Stomach (tissue), 9 donors: ENCODE results near the gene GPS1. TPM values are rescaled to one million over a fixed set of nuclear protein-coding genes. Genes with fewer than 3 reads are reported as not detected.

Experiments used
- DNase-seq, 2 donors: peaks; one replicate each; pipeline versions ENCODE4 v3.0.0 to v3.0.0-alpha.2; 2013 to 2019
- H3K27ac ChIP-seq, 5 donors: fragments of 200-600 bp in 4 of 5; sonication (generic) in 4 of 5; one replicate each; pipeline ENCODE4 v1.5.1; 2013 to 2019; ENCODE audit warnings: mild to moderate bottlenecking in 1 of 5, moderate library complexity in 1 of 5
- H3K27me3 ChIP-seq, 3 donors: fragments of 200-600 bp; sonication (generic); one replicate each; pipeline ENCODE4 v1.5.1; 2017 to 2019; ENCODE audit warnings: mixed run types in 1 of 3
- H3K36me3 ChIP-seq, 4 donors: fragments of 200-600 bp; sonication (generic); 1 replicate in 3 of 4; 2 replicates in 1 of 4; pipeline ENCODE4 v1.5.1; 2016 to 2019
- H3K4me1 ChIP-seq, 4 donors: fragments of 200-600 bp; sonication (generic); one replicate each; pipeline ENCODE4 v1.5.1; 2016 to 2019
- H3K4me3 ChIP-seq, 4 donors: fragments of 200-600 bp; sonication (generic) in 3 of 4; one replicate each; pipeline ENCODE4 v1.5.1; 2016 to 2019; ENCODE audit warnings: mild to moderate bottlenecking in 1 of 4
- H3K9me3 ChIP-seq, 4 donors: fragments of 200-600 bp; sonication (generic); one replicate each; pipeline ENCODE4 v1.5.1; 2016 to 2019
- EP300 ChIP-seq: sonication (generic); formaldehyde crosslinking; IDR thresholded peaks from one replicate; pipeline ENCODE4 v1.6.1; 2017; ENCODE audit warnings: antibody characterized with exemption
- POLR2A ChIP-seq, 4 donors: fragments of 450-650 bp; IDR thresholded peaks; one replicate each; pipeline ENCODE4 v1.6.1; 2016; ENCODE audit warnings: antibody characterized with exemption in 4 of 4, control low read depth in 2 of 4, mild to moderate bottlenecking in 1 of 4, moderate library complexity in 1 of 4
- POLR2AphosphoS5 ChIP-seq, 3 donors: sonication (generic); formaldehyde crosslinking; IDR thresholded peaks; one replicate each; pipeline ENCODE4 v1.6.1; 2016; ENCODE audit warnings: antibody characterized with exemption in 3 of 3
- WGBS, 5 donors: extraction: QIAGEN DNeasy Blood & Tissue Kit in 3 of 5; methylation state at CpG; one replicate each; pipeline versions ENCODE4 v1.1.5 to v1.1.7; 2013 to 2018; 5-methylcytosine and 5-hydroxymethylcytosine counted together
- intact Hi-C: fragments of 100-400 bp; cut with DNase I; formaldehyde crosslinking; loops from one replicate; pipeline ENCODE4 v1.15.1; 2023; ENCODE audit warnings: low total_unique reads
- polyA plus RNA-seq, 3 donors: library from polyadenylated mRNA; stranded (reverse); fragments of 200-250 nt; gene quantifications; one replicate each; pipeline ENCODE4 v1.2.3, GENCODE V29; 2013
- total RNA-seq, 5 donors: library from RNA; depleted of rRNA; stranded (reverse); fragments of >200 nt; gene quantifications; one replicate each; pipeline versions ENCODE4 v1.1.0 to v1.2.3, GENCODE V29; 2014 to 2016
- TF ChIP-seq, protein P1 (sequence below), 7 experiments: fragments of 450-650 bp in 4 of 7; fragments of 200-600 bp in 3 of 7; sonication (generic) in 3 of 7; IDR thresholded peaks; one replicate each; pipeline ENCODE4 v1.5.1; 2016 to 2019; ENCODE audit warnings: antibody characterized with exemption in 7 of 7, control low read depth in 2 of 7, mild to moderate bottlenecking in 1 of 7
- donor health status: healthy with polysubstance abuse.
- donor health status: Bipolar disorder and iron deficiency.
- donor health status: healthy.

Gene GPS1
- total and polyA plus RNA-seq, 8 donors: 28.0 to 329 (median 101) TPM

DNA sequence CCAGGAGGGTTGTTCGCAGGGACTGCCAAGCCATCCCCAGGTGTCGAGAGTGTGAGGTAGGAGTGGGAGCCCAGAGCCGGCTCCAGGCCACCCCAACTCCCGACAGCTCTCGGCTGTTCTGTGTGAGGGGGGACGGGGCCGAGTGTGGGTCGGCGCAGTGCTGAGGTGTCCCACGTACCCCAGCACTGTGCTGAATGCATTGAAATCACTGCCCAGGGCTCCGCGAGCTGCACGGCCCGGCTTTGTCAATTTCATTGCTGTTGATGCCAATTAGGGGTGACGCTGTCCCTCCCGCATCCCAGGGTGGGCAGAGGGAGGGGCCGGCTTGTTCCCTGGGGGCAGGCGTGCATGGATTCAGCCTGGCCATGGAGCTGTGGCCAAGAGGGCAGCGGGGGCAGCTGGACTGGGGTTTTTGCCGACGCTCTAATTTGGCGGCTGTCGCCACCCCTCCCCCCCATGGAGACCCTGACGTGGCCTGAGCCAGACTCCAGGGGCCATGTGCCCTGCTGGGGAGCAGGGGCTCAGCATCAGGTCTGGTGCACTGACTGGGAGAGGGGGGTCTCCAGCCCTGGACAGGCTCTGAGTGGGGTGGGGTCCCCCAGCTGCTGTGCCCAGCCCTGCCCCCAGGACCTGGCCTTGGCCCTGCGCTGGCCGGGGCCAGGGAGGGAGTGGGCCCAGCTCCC, 43.3 kb upstream of the GPS1 start:
- TF ChIP-seq EP300 (no peak), POLR2A (IDR thresholded peaks at IDR 0.05) (no peak), POLR2AphosphoS5 (IDR thresholded peaks at IDR 0.05) (no peak)
- TF ChIP-seq, protein P1, sequence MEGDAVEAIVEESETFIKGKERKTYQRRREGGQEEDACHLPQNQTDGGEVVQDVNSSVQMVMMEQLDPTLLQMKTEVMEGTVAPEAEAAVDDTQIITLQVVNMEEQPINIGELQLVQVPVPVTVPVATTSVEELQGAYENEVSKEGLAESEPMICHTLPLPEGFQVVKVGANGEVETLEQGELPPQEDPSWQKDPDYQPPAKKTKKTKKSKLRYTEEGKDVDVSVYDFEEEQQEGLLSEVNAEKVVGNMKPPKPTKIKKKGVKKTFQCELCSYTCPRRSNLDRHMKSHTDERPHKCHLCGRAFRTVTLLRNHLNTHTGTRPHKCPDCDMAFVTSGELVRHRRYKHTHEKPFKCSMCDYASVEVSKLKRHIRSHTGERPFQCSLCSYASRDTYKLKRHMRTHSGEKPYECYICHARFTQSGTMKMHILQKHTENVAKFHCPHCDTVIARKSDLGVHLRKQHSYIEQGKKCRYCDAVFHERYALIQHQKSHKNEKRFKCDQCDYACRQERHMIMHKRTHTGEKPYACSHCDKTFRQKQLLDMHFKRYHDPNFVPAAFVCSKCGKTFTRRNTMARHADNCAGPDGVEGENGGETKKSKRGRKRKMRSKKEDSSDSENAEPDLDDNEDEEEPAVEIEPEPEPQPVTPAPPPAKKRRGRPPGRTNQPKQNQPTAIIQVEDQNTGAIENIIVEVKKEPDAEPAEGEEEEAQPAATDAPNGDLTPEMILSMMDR (IDR thresholded peaks at IDR 0.05): no peak
- H3K27me3 ChIP-seq: no peaks in the 10 kb centered on the region
- H3K9me3 ChIP-seq: no peaks in the 10 kb centered on the region
- no peak overlapping the region for H3K4me3 ChIP-seq
- H3K4me1 ChIP-seq: peaks cover 3 to 32% (median 16%) of the 10 kb centered on the region in 4 donors
- 87 to 94% (median 93%) methylated on average over 17 to 26 of the region's 26 CpGs for WGBS, 5 donors
- intact Hi-C loops: no loop called here
- peaks cover 0 to 40% (median 27%) of the 10 kb centered on the region in 4 donors for H3K36me3 ChIP-seq
- H3K27ac ChIP-seq: no peak overlapping the region
- DNase-seq: no peak

DNA sequence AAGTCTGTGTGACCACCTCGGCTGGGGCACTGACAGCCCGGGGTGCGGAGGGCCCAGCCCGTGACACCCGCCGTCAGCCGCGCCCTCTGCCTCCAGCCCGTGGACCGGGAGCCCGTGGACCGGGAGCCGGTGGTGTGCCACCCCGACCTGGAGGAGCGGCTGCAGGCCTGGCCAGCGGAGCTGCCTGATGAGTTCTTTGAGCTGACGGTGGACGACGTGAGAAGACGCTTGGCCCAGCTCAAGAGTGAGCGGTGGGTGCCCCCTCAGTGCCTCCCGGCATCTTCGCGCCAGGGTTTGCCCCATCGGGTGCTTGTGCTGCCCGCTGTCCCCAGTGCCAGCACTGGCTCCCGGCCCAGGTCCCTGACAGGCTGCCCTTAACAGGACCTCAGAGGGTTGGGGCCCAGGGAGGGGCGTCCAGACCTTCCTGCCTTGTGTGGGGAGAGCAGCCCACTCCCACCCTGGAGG, 42.7 kb upstream of the GPS1 start:
- TF ChIP-seq POLR2A (IDR thresholded peaks at IDR 0.05) (no peak), EP300 (no peak), POLR2AphosphoS5 (IDR thresholded peaks at IDR 0.05) (no peak)
- TF ChIP-seq, protein P1 (IDR thresholded peaks at IDR 0.05): no peak
- no peaks in the 10 kb centered on the region for H3K27me3 ChIP-seq
- no peak for DNase-seq
- intact Hi-C loops: no loop called here
- H3K36me3 ChIP-seq: peaks cover 0 to 40% (median 30%) of the 10 kb centered on the region in 4 donors
- peaks cover 0 to 28% (median 13%) of the 10 kb centered on the region in 4 donors for H3K4me1 ChIP-seq
- H3K27ac ChIP-seq: no peak overlapping the region
- no peak overlapping the region for H3K4me3 ChIP-seq
- WGBS, 5 donors: 88 to 95% (median 93%) methylated on average over 5 to 28 of the region's 28 CpGs
- H3K9me3 ChIP-seq: no peaks in the 10 kb centered on the region

DNA sequence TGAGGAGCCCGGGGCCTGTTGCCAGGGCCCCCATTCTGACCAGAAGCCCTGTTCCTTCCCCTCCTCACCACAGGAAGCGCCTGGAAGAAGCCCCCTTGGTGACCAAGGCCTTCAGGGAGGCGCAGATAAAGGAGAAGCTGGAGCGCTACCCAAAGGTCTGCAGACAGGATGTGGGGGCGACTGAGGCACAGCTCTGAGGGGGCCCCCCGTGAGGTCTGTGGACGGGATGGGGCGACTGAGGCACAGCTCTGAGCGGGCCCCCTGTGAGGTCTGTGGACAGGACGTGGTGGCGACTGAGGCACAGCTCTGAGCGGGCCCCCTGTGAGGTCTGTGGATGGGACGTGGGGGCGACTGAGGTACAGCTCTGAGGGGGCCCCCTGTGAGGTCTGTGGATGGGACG, 42.3 kb upstream of the GPS1 start:
- Histone ChIP-seq H3K9me3 (no peaks in the 10 kb centered on the region), H3K4me3 (no peak overlapping the region), H3K4me1 (peaks cover 0 to 28% (median 11%) of the 10 kb centered on the region in 4 donors), H3K27ac (no peak overlapping the region), H3K27me3 (no peaks in the 10 kb centered on the region), H3K36me3 (peaks cover 0 to 40% (median 30%) of the 10 kb centered on the region in 4 donors)
- DNase-seq: no peak
- 86 to 94% (median 89%) methylated on average over 11 to 15 of the region's 15 CpGs for WGBS, 5 donors
- no peak for TF ChIP-seq POLR2AphosphoS5 (IDR thresholded peaks at IDR 0.05)
- intact Hi-C loops: no loop called here

DNA sequence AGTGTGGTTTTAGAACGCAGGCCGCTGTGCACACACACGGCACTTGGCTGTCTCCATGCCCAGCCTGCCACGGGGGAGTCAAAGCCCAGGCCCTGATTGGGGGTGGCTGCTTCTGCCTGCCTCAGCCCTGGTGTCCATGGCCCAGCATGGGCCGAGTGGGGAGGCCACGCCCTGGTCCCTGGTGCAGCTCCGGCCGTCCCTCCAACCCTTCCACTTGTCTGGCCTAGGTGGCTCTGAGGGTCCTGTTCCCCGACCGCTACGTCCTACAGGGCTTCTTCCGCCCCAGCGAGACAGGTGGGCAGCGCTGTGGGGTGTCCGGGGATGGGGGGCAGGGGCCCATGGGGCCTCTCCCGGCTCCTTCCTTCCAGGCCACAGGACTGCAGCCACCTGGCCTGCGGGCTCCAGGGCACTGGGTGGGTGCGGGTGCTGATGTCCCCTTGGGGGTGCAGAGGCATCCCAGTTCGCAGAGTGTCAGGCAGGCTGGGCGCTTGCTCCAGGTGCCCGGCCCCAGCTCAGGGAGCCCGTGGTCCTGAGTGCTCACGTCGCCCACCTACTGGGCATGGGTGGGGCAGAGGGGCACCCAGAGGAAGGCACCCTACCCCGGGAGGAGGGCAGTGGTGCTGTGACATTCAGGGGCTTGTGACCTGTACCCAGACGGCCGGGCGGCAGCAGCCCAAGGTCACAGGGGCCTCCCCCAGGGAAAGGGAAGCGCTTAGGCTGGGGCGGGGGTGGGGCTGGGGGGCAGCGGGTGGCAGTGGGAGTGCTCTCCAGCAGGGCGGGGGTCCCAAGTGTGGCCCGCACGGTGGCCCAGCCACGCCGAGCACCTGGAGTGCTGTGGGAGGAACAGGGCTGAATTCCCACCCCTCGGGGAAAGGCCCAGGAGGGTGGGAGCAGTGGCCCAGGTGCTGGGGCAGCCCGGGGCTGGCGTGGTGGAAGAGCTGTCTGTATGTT, 40.8 kb upstream of the GPS1 start:
- no peak for DNase-seq
- Histone ChIP-seq H3K9me3 (no peaks in the 10 kb centered on the region), H3K4me3 (no peak overlapping the region), H3K4me1 (peaks cover 0 to 28% (median 9%) of the 10 kb centered on the region in 4 donors), H3K27me3 (no peaks in the 10 kb centered on the region), H3K36me3 (peaks cover 0 to 40% (median 30%) of the 10 kb centered on the region in 4 donors), H3K27ac (no peak overlapping the region)
- intact Hi-C loops: no loop called here
- 92 to 93% (median 93%) methylated on average over 16 to 39 of the region's 39 CpGs for WGBS, 5 donors
- TF ChIP-seq POLR2AphosphoS5 (IDR thresholded peaks at IDR 0.05) (no peak), EP300 (no peak), POLR2A (IDR thresholded peaks at IDR 0.05) (no peak)
- TF ChIP-seq, protein P1 (IDR thresholded peaks at IDR 0.05): no peak
